IPS-NIHi7 (cell line): ENCODE results near the gene CDK5RAP3.
"Not testable (repeated sequence)": the region's sequence is repeated elsewhere in the genome, so short reads cannot be mapped to it uniquely, and the experiment has no call there.

Source experiments
- DNase-seq: peaks from one replicate; pipeline ENCODE4 v3.0.0; 2012; ENCODE audit warnings: mixed read lengths; ENCODE audit errors: extremely low spot score

CDK5RAP3 gene

DNA sequence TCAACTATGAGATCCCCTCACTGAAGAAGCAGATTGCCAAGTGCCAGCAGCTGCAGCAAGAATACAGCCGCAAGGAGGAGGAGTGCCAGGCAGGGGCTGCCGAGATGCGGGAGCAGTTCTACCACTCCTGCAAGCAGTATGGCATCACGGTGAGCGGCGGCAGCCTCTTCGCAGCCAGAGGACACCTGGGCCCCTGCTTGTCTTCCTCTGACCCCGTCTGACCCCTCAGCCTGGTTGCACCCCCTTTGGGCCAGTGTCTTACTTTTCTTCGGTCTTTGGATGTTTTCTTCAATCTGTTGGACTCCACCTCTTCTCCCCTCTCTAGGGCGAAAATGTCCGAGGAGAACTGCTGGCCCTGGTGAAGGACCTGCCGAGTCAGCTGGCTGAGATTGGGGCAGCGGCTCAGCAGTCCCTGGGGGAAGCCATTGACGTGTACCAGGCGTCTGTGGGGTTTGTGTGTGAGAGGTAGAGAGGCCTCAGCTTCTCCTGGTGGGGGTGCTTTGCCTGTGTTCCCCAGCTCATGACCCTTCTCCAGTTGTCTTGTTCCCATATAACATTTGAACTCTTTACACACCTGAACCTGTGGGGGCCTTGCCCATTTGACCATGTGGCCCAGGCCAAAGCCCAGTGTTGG is 4.4 kb downstream of the CDK5RAP3 start:
- no peak for DNase-seq

DNA sequence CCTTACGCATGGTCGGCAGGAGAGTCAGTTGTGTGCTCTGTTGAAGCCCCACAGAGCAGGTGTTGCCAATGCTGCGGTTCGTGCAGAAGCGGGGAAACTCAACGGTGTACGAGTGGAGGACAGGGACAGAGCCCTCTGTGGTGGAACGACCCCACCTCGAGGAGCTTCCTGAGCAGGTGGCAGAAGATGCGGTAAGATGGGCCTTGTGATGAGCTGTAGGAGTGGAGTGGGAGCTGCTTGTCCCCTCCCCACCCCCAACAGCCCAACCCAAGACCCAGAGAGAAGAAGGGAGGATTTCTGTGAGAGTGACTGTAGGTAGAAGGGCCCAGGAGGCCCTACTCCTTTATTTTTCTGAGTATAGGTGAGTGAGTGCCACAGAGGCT is 4.9 kb downstream of the CDK5RAP3 start:
- no peak for DNase-seq

DNA sequence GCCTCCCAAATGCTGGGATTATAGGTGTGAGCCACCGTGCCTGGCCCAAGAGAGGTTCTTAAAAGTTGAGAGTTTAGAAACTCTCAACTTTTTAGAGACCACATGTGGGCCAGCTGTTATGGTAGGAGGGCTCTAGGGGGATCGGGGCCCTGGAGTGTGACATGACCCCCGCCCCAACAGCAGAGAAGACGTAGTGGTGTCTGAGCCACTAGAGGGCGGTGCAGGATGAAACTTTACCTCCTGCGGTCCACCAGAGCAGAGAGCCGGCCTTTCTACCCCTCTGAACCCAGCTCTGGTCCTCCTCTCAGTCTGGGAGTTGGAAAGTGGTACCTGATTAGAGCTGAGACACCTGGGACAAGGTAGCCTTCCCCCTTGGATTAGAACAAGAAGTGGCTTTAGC is 7.4 kb downstream of the CDK5RAP3 start:
- DNase-seq = peak; percentile 92

DNA sequence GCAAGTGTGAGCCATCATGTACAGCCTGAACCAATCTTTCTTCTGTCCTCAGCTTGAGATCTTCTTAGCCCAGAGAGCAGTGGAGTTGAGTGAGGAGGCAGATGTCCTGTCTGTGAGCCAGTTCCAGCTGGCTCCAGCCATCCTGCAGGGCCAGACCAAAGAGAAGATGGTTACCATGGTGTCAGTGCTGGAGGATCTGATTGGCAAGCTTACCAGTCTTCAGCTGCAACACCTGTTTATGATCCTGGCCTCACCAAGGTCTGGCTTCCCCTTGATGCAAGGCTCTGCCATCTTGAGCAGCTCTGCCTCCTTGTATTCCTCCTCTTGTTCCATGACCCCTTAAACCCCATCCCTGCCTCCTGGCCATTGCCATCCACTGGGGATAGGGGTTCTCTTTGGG is 9.6 kb downstream of the CDK5RAP3 start:
- no peak for DNase-seq

DNA sequence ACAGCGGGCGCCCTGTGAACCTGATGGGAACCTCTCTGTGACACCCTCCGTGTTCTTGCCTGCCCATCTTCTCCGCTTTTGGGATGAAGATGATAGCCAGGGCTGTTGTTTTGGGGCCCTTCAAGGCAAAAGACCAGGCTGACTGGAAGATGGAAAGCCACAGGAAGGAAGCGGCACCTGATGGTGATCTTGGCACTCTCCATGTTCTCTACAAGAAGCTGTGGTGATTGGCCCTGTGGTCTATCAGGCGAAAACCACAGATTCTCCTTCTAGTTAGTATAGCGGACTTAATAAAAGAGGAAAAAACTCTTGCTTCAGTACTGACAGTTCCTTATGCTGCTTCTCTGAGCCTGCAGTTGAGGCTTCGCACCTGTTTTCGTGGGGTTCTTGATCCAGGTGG is 10.5 kb downstream of the CDK5RAP3 start:
- DNase-seq = no peak

DNA sequence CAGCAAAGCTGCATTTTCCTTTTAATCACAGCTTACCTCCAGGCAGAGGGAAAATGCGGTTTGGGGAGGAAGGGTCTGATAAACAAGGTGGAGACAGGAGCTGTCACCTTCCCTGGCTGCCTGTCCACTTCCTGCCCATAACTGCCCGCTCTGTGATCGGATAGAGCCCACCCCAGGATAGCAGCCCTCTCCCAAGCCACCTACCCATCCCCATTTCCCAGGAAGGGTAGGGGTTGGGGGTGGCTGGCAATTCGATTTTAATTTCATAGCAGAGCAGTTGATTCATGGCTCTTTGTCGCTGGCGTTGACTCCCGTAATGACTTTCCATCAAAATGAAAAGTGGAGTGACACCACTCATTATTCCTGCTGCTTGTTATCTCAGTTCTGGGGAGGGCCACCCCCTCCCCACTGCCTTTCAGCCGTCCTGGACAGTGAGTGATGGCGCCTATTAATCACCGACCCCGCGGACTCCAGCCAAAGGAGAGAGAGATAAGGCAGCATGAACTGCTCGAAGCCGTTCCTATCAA is 11.2 kb downstream of the CDK5RAP3 start:
- DNase-seq = no peak

DNA sequence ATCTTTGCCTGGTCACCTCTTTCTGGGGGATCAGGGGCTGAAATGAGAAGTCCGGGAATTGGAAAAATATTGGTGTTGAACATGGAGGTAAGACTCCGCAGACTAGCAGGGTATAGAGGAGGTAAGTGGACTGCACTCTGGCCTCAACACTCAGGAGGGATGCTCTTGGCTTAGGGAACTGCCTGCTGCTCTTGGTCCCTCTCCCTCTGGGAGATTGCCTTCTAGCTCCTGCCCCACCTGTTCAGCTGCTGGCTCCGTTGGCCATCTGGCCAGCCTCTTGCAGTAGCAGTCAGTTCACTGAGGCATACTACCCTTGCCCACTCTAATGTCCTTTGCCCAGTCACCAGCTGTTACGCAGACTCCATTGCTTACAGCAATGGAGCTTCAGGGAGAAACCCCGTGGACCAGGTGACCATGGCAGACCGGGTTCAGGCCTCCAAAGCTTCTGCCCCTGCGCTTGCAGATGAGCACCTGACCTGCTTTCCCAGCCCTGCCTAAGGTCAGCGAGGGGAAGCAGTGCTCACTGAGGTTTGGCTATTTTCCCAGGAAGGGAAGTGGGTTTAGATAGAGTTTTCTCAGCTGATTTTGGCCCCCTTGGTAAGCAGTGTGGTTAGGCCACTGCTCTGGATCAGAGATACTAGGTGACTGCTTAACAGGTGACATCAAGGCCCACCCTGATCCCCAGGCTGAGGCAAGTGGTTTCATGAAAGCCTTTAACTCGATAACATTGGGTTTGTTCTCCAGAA is 11.9 kb downstream of the CDK5RAP3 start:
- no peak for DNase-seq

DNA sequence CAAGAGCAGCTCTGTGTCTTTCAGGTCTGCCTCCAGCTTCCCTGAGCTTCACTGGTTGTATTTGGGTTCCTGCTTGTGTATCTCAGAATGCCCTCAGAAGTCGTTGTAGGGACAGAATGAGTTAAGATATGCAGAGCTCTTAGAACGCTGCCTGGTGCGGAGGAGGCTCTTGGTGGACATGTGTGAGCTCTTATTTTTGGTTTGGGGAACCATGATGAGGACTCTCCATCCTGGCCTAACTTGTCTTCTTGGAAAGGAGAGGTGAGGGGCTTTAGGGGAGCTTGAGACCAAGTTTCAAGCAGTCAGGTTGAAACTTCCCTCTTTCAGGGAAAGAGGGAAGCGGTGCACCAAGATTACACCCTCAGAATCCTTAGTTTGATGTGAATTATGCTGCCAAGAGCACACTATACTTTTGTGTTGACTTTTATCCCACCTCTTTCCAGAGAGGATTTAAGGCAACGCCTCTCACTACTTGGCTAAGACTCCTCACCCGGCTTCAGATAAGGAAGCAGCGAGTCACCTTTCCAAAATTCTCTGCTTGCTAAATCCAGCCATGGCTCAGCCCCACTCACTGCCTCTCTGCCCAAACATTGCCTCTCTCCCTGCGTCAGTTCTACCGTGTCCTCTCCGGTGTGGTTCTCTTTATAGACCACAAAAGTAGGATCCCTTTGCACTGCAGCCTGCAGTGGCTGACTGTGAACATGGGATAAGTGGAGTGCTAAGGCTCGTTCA is 12.7 kb downstream of the CDK5RAP3 start:
- no peak for DNase-seq

DNA sequence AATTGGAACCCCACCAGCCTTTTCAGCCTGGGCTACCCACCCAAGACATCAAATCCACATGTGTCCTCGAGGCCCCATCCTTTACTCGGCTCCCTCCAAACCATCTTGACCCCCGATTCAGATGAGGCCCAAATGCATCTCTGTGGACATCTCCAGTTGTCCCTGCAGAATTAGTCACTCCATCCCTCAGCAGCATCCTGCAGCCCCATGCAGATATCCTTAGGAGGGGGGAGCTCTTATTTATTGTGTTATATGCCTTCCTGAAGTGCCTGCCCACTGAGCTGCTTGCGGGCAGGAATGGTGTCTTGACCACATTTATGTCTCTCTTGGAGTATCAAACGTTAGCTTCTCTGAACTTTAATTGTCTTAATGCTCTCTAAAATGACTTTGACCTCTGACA is 15.6 kb downstream of the CDK5RAP3 start:
- DNase-seq = no peak

DNA sequence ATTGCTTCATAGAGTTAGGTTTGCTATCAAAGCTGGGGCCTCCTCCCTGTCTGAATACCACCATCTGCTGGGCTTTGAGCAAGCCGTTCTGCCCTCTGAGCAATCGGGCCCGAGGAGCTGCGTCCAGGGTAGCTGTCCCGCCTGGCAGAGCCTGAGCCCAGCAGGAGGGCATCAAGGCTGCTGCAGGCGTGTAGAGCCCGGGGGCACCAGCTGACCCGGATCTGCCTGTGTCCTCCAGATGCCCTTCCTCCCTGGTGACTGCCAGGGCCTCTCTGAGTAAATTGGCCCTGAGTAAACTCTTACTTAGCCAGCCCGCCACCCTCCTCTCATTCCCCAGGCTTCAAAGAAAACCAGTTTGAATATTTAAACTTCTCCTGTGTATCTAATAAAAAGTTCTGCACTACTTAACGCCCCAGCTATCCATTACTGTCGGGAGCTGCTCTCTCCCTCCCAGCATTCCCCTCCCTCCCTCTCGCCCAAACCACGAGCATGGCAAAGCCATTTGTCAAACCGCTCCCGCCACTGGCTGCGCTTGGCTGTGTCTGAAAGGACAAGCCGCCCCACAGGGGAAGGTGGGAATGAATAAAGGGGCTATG is 16.4 kb downstream of the CDK5RAP3 start:
- peak; percentile 29 for DNase-seq

DNA sequence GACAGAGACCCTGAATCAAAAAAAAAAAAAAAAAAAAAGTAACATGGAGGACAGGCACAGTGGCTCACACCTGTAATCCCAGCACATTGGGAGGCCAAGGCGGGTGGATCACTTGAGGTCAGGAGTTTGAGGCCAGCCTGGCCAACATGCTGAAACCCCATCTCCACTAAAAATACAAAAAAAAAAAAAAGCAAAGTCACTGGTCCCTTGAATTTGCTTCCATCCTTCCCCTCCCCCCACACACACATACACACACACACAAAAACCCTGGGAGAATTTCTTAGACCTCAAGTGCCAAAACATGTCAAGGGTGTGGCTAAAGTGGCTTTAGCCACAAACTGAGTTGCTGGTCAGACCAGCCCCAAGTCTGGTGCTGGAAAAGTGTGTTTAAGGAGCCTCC is 17.5 kb downstream of the CDK5RAP3 start:
- not testable (repeated sequence) for DNase-seq

DNA sequence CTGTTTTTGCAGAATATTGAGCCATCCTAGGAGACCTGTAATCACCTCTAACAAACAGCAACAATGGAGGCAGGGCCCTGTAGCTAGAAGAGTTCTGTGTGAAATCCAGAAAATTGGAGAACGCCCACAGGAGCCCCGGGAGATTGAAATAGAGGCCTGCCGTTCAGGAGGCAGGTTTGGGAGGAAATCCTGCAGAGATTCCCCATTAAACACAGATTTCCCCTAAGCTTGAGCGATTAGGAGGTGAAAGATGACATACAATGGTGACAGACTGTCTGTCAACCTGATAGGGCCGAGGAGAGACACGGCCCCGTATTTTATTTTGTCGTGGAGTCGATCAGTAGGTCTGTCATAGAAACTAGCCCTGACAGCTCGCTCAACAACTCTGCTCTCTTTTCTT is 18.2 kb downstream of the CDK5RAP3 start:
- no peak for DNase-seq

DNA sequence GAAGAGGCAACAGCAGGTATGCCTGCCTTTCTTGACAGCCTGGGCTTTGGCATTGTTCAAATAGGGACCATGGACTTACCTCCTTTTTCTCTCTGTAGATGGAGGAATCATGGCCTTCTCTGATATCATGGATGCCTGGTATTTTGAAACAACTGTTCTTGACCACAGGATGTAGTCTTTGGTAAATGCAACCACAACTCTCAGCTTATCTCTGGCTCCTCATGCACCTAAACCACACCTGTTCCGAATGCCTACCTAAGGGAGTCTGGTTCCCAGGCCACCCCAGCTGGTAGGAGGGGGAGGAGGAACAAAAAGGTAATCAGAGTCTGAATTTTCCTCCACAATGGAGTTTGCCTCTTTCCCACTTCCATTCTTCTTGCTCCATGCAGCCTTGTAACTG is 18.8 kb downstream of the CDK5RAP3 start:
- no peak for DNase-seq

DNA sequence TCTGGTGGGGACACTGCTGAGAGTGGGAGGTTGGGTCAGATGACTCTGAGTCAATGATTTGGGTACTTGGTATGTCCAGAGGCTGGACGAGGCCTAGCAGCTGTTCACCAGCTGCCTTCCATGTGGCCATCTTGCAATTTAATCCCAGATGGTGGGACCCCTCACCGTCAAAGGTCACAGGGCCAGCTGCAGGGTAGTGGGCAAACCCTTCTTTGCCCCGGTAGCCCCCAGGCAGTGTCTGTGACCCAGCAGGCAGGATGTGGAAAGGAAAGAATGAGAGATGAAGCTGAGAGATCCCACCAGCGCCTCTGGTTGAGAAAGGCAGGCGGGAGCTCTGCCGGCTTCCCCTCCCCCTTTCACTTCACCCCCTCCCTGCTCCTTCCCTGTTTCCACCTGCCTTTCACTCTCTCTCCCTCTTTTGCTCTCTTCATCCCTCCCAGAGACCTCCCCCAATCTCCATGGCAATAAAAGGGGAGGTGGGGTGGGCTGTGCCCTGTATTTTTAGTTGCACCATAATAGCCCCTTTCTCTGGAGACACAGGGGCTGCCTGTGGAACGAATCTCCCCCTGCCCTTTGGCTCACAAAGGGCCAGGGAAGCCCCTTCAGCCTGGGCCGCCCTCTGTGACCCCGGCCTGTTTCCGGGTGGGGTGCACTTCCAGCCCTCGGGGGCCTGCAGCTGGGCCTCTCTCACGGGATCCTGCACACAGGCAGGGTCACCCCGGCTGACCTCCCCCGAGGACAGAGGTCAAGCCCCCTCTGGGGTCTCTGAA is 20.2 kb downstream of the CDK5RAP3 start:
- peak; percentile 68 for DNase-seq

DNA sequence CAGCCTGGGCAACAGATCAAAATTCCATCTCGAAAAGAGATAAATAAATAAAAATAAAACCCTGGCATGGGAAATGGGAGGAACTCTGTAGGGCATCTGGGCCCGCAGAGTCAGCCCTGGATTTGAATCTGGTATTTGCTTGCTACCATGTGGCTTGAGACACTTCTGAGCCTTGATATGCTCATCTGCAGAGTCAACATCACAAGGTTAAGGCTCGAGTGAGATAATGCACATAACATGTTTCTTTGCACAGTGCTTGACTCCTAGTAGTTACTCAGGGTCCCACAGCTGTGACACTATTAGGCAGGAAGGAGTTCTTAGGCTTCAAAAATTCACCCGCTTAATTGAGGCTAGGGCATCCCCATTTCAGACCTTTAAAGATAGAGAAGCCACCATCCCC is 21.3 kb downstream of the CDK5RAP3 start:
- no peak for DNase-seq

DNA sequence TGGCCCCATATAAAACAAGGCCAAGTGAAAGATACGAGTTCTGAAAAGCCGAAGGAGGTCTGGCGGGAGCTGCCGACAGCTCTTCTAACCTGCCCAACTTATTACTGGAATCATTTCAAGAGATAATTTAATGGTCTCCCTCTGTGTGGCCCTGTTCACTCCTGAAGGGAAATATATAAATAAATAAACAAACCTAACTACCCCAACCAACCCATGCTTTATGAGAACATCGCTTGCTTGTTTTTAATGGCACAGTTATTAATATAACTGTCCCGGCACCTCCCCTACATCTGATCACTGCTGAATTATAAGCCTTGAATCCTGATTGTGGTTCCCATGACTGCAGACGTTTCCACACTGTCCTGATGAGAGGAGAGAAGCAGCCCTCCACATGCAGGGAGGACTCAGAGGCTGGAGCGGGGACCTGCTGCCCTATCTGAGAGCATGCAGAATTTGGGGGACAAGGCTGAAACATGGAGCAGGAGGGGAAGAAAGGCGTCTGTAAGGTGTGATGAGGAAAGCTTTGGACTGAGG is 22.2 kb downstream of the CDK5RAP3 start:
- no peak for DNase-seq

DNA sequence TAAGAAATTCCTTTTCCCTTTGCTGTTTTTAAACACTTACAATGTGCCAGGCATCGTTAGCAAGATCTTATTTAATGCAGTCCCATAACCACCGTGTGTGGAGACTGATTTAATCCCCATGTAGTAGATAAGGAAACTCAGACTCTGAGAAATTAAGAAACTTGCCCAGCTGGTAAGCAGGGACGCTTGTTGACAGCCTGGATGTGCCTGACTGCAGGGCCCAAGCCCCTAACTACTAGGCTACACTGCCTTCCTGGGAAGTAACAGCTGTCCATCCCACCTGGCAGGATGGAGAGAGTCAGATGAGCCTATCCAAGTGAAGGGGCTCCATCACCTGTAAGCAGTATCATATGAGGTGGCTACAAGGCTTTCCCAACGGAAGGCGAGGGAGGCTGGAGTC is 23.1 kb downstream of the CDK5RAP3 start:
- DNase-seq = no peak

DNA sequence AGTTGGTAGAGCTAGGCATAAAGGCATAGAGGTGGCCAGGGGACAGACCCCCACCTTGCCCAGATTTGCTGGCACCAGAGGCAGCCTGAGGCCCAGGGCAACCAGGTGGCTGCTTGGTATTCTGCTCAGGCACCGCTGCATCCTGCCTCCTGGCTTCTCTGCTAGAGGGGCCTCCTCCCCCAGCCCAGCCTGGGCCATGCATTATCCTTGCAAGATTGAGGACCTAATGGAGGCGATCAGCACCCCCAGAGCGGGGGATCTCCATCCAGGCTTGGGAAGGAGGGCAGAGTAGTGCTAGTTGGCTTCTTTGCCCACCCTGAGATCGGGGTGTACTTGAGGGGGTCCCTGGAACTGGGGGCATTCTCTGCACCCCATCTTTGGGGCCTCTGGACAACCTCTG is 23.8 kb downstream of the CDK5RAP3 start:
- no peak for DNase-seq

DNA sequence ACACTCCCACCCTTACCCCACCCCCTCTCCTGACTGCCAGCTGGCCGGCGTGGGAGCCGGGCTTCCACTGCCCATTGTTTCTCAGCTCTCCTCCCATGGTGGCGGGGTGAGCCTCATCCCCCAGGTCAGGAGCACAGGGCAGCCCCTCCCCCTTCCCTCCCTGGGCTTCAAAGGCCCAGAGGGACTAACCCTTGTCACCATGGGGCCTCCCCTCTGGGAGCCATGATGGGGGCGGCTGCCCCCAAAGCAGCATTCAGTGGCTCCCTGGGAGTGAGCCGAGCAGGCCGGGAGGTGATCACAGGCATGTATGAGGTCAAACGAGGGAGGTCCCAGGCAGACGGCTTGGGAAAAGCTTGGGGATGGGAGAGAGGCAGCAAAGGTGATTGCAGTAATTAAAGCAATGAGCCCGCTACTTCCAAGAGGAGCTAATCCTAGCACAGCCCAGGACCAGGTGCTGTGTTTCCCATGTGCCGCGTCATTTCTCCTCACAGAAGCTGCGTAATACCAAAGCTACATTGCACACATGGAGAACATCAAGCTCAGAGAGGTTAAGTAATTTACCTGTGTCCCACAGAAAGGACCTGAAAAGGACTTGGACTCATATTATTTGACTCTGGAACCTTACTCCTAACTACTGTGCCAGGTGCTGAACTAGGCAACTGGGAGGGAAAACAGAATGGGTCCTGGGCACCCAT is 24.5 kb downstream of the CDK5RAP3 start:
- no peak for DNase-seq

DNA sequence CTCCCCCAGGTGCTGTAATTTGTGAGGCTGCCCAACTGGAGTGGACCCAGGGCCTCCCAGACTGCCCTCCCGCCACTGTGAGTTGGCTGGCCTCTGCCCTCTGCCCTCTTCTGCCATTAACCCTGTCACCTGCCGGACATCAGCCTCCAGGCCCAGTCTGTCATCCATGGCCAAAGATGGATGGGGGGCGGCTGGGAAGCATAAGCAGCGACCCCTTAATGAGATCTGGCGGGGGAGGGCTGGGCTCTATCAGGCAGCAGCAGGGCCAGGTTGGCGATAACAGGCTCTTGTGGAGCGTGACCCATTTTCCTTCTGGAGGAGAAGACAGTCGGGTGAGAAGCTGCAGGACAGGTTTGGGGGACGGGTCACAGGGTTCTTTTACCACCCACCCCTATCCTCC is 25.3 kb downstream of the CDK5RAP3 start:
- DNase-seq = no peak

DNA sequence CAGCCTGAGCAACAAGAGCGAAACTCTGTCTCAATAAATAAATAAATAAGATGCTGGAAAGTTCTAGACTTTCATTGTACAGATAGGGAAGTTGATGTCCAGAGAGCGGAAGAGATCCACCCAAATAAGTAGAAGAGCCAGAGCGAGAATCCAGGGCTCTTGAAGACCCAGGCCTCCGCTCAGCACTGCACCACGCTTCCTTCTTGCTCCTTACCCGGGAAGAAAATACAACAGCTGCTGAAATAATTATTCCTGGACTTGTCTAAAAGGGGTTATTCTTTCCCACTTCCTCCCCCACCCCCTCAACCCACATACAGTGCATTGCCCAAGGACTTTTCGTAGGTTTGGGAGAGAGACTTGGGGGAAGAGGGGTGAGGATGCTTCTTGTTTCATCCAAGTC is 26.7 kb downstream of the CDK5RAP3 start:
- DNase-seq = no peak
